HG03135 (cell line): ENCODE measurements around the gene RBP2.
"Not testable (repeated sequence)": the region's sequence is repeated elsewhere in the genome, so short reads cannot be mapped to it uniquely, and the experiment has no call there.

Source experiments
- ATAC-seq: cut with Tn5 transposase; IDR thresholded peaks from one replicate; pipeline ENCODE4 v1.9.1; 2021; ENCODE audit warnings: mild to moderate bottlenecking, moderate library complexity; ENCODE audit not compliant: unreplicated experiment

RBP2 gene

DNA sequence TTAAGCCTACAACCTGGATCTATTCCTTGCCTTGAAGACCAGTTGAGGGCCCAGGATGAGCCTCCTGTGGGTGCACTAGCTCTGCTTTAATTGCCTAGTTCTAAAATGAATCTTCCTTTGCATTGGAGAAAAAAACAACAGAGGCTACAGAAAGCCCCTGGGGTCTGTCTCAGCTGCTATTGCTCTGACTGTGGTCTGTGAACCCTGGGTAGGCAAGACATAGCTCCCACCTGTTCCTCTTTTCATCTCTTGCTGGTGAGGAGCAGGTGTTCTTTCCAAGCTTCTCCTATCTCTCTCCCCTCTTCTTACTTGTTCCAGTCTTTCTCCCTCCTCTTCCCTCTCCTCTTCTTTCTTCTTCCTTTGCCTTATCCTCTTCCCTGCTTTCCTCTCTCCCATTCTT lies 28.8 kb downstream of the RBP2 start:
- no peak for ATAC-seq

DNA sequence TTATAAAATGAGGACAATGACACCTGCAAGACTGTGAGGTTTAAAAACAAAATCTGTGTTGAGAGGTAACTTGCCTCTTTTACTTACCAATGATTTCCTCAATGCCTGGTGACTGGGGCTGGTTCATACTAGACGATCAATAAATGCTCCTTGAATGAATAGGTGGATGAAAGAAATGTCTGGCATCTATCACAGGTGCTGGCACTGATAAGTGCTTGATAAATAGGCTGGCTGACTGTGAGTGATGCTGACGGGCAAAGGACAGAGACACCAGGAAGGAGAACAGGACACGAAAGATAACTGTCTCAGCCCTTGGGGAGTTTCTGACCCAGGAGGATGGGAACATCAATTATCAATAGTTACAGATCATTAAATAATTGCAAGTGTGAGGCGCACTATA lies 31.9 kb downstream of the RBP2 start:
- ATAC-seq, result no peak

DNA sequence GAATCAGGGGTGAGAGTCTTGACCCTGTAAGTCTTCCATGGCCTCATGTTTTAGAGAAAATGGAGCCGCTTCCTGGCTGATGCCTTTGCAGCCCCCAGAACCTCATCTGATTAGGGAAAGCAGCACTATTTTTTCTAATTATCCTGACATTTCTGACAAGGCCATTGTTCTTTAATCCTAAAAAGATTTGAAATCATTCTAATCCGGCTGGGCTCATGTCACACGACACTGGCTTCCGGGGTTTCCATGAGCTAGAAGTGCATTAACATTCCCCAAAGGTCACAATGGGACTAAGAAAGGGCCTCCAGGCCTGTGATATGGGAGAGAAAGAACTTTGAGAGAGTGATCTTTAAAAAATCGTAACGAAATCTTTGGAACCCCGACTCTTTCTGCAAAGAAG lies 33.1 kb downstream of the RBP2 start:
- ATAC-seq, result no peak

DNA sequence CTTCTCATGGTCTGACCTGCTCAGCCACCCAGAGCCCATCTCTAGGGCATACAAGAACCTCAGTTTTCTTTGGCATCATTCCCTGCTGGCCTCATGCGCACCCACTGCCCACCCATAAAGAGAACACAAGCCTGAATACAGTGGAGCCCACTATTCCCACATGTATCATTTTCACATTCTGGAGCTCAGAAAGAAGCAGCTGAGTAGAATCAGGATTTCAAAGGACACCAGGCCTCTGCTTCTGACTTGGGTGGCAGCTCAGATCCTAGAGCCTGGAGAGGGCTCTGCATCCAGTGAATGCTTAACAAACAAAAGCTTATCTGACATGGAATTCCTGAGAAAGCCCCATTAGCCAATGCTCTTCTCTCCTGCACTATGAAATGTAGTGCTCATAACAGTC lies 34.7 kb downstream of the RBP2 start:
- no peak for ATAC-seq

DNA sequence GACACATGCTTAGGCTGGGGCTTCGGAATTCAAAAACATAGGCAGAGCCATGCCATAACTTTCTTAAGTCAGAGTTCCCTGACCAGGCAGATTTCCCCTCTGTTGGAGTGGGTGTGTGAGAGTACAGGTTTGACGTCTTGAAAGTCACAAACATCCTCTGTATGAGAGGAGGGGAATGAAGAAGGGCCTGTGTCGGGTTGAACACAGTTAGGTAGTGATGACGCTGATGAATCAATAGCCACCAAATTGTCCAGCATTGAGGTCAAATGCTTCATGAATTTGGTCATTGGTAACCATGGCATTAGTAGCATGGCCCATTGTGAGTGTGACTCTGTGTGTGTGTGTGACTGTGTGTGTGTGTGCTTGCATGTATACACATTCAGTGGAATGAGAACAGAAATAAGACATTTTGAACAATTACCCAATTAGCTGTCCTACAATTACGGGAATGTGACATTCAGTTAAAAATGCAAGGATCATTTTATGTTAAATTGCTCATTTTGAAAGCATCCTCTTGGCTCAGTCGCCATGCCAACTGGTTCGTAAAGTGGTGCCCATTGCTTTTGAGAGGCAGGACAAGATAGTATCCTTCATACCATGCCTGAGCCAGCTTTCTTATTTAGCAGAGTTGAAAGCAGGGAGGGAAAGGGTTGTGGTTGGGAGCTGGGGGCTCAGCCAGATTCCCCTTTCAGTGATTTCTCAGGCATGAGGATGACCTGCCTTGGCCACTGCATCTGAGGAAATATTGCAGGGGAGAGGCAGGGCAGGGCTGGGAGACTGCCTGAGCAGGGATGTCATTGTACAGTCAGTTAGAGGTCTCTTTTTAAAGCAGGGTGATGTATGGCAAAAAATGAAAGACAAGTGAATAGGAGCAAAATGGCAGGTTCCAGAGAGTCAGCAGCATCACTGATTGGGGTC lies 35.4 kb downstream of the RBP2 start:
- ATAC-seq, result no peak

DNA sequence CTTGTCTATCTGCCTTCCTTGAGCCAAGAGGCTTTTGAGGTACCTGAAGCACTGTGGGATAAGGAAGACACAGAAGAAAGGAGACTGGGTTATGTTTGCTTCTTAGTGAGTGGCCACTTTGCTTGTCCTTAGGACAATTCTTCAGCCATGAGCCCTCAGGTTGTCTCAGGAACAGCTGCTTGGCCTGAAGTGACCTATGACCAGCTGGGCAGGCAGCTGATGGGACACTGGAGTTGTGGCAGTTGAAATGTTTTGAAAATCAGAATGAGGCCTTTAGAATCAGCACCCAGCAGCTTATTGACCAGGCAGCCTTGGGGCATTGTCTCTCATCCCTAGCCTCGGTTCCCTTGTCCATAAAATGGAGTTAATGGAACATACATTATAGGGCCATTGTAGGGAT lies 37.0 kb downstream of the RBP2 start:
- ATAC-seq, result no peak

DNA sequence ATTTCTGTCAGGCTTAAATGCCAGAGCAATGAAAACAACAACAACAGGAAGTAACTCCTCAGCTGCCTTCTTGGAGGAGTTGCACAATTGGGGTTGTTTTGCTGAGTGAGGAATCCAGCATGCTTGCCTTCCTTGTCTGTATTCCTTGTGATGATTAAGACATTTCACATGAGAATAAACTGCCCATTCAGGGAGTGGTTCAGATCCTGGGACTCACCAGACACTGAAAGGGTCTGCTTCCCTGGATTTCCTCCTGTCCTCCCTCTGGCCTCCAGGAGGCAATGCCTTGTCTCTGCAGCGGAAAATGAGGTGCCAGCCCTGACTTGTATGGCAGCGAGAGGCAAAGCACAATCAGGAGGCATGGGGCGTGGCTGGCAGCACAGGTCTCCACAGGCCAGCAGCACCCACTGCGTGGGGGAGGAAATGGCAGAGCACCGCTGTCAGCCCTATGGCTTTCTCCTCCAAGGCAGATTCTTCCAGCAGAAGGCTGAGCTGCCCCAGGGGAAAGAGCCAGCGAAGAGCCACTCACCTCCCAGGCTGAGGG lies 41.5 kb downstream of the RBP2 start:
- ATAC-seq, result no peak

DNA sequence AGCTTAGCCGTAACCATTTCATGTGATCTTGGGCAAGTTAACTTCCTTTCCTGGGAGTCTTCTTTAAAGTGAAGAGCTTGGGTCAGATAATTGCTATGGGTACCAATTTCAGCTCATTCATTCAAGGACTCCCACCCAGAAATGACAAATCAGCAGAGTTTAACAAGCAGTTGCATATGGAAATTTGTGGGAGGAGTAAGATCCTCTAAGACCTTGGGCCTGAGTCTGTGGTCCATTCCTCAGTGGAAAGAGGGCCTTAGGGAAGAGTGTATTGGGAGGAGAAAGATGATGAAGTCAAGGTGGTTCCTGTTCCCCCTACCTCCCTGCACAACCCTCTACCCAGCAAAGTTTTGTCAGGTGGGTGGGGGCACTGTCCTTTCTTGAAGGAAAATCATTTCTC lies 42.1 kb downstream of the RBP2 start:
- ATAC-seq, result no peak

DNA sequence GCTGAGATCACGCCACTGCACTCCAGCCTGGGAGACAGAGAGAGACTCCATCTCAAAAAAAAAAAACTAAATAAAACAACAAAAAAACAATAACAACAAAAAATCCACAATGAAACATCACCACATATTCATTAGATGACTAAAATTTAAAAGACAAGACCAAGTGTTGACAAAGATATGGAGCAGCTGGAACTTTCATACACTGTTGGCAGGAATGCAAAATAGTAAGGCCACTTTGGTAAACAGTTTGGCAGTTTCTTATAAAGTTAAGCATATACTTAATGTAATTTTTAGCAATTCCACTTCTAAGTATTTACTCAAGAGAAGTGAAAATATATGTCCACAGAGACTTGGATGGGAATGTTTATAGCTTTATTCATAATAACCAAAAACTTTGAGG lies 43.2 kb downstream of the RBP2 start:
- ATAC-seq, result no peak

DNA sequence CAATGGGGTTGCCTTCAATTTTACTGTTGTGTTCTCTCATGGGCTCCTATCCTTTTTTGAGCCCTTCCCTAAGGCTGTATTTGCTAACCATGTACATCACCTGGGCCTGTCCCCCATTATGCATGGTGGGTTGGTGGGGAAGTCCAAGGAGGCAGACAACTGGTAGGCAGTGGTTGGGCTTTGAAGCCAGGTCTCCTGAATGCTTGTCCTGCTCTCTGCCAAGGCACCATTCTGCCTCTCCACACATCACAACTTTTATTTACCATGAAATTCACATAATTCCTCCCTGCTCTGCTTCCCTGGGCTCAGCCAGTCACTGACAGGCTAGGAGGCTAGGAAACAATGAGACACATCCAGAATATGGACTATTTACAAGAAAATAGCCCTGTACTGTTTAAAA lies 45.8 kb downstream of the RBP2 start:
- no peak for ATAC-seq

DNA sequence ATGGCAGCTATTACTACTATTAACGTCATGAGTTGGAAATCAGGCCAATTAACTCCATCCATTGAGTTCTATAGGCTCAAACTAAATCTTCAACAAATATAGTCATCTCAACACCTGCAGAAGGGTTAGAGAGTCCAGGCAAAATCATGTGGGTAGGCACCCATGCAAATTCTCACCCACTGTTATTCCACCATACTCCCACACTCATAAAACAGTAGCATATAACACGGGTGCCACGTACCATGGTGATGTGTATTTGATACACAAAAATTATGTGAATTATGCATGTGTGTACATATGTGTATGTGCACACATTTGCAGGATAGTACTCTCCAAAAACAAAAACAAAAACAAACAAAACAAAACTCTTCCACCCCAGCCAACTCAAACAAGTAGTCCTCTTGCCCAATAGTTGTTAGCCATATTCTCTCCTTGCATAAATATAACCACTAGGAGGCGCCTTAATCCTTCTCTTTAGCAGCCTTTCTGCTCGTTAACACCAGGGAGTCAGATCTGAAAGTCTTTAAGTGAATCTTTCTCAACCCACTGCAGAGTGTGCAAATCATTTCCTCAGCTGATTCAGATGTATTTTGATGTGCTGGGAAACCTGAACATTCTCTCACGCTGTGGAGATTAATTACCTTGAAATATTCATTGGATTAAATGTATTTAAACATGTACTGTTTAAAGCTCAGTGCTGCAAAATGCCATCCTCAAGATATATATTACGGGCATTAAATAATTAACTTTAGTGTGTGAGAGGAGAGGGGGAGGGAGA lies 48.8 kb downstream of the RBP2 start:
- peak; percentile 84 for ATAC-seq

DNA sequence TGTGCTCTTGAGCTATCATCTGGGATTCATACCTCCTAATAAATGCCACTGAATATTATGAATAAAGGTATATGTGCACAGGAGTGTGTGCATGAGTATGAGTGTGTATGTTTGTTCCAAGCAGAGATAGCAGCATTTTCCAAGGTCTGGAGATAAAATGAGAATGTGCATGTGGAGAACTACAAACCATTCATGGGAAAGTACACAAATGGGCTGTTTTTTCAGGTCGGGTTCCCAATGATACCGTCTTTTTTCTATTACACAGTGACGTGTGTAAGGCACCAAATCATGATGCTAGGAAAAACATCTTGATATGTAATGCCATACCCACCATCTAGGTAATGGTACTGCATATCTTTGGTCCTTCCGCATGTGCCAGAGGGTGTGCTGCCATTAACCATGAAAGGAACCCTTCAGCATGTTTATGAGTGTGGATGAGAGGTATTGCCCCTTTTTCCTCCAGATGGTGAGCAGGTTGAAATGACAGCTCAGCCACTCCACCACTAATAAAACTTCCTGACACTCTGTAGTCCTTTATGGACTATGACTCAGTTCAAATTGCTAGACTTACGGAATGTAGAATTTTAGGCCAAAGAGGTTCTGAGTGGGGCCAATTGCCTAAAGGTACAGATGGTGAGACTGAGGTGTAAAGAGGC lies 50.4 kb downstream of the RBP2 start:
- ATAC-seq, result no peak

DNA sequence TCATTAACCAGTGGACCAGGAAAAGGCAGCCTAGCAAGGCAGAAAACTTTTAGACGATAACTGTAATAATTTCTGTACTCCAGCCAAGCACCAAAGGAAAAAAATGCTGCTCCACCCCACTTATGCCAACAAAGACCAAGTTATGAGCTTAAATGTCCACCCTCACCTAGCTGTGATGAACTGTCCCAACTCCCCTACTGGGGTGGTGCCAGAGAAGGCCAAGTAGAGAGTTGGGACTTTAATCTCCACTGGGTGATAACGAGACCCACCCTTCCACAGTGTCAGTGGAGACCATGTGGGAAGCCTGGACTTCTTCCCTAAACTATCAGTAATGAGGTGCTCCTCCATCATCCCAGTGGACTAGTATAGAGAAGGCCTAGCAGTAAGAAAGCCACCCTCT lies 53.1 kb downstream of the RBP2 start:
- no peak for ATAC-seq

DNA sequence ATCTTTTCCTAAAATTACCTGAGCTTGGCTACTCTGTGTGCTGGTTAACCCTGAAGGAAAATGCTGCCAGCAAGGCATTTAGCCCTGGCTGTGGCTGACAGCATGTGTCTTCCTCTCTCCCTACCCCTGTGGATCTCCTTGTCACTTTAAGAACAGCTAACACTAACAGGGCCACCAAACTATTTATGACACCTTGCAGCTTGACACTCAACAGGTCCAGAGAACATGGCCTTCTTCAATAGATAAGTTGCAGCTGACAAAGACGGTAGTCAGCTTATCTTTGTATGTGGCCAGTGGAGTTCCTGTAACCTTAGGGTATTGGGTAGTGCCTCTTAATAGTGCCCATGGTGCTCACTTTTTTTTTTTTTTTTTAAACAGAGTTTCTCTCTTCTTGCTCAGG lies 54.9 kb downstream of the RBP2 start:
- ATAC-seq, result no peak

DNA sequence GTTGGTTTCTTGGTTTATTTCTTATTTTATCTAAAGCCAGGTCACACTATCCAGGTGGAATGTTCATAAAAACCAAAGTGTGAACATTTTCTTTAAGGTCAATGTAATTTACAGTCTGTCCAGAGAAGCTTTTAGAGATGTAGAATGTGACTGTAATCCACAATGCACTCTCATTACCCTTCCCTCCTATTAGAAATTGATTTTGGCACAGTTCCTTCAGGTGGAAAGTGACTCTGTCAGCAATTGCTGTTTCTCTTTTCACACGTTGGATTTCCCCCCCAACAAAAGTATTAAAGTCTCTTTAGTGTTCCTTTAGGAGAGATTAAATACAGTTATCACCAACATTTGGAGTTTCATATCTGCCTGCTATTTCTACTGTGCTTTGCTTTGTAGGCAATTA lies 55.3 kb downstream of the RBP2 start:
- no peak for ATAC-seq

DNA sequence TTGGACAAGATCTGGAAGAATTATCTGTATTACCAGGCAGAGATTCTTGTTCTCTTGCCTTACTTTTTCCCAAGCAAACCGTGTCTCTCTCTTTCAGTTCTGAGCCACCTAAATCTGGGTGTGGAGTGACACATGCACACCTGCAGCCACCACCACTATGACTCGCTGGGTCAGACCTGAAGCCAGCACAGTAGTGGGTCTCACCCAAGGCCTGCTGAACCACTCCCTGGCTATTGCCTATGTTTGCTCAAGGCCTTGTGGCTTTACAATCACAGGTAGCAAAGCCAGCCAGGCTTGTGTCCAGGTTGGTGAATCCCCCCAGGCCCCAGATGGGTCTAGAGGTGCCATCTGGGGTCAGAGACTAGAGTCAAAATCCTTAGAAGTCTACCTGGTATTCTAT lies 58.2 kb downstream of the RBP2 start:
- no peak for ATAC-seq

DNA sequence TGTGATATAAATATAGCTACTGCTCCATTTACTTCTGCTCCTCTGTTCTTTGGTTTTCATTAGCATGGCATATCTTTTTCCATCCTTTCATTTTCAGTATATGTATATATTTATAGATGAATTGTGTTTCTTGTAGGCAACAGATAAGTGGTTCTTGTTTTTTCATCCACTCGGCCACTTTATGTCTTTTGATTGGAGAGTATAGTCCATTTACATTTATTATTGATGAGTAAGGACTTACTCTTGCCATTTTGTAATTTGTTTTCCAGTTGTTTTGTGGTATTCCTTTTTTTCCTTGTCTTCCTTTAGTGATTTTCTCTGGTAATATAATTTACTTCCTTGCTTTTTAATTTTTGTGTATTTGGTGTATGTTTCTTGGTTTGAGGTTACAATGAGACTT lies 60.0 kb downstream of the RBP2 start:
- ATAC-seq, result no peak

DNA sequence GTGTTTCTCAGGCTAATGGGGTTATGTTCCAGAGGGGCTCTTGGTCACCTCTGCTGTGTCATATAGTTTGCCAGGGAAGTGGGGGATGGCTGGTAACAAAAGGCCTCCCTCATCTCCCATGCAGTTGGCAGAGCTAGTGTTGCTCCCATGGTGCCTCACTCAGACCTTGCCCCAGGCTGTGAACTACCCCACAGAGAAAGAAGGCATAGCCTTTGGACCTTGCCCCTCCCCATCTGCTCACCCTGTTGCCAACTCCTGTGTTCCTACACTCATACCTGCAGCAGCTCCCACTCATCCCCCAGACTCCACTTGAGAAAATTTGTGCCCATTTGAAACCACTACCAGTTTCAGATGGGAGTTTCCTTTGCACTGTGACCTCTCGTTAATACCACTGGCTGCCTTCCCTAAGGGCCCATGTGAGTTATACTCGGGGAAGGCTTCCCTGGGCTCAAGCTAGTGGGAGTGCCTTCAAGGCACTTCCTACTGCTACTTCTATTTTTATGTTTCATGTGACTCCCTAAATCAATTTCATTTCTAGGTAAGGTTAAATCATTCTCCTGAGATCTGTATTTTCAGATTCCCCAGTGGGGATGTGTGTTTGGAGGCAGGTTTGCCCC lies 61.6 kb downstream of the RBP2 start:
- no peak for ATAC-seq

DNA sequence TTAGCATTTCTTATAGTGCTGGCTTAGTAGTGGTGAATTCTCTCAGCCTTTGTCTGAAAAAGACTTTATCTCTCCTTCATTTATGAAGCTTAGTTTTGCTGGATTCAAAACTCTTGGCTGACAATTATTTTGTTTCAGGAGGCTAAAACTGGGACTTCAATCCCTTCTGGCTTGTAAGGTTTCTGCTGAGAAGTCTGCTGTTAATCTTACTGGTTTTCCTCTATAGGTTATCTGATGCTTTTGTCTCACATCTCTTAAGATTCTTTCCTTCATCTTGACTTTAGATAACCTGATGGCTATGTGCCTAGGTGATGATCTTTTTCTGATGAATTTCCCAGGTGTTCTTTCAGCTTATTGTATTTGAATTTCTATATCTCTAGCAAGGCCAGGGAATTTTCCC lies 63.4 kb downstream of the RBP2 start:
- ATAC-seq, result not testable (repeated sequence)
